Measurements from ENCODE around the gene FAM120A. TPM values are rescaled to one million over a fixed set of nuclear protein-coding genes. Genes with fewer than 3 reads are reported as not detected.
"Not testable (repeated sequence)": the region's sequence is repeated elsewhere in the genome, so short reads cannot be mapped to it uniquely, and the experiment has no call there.

Gene FAM120A
- total RNA-seq, 3 donors from 2014 or later, result 168 to 215 (median 209) TPM

DNA sequence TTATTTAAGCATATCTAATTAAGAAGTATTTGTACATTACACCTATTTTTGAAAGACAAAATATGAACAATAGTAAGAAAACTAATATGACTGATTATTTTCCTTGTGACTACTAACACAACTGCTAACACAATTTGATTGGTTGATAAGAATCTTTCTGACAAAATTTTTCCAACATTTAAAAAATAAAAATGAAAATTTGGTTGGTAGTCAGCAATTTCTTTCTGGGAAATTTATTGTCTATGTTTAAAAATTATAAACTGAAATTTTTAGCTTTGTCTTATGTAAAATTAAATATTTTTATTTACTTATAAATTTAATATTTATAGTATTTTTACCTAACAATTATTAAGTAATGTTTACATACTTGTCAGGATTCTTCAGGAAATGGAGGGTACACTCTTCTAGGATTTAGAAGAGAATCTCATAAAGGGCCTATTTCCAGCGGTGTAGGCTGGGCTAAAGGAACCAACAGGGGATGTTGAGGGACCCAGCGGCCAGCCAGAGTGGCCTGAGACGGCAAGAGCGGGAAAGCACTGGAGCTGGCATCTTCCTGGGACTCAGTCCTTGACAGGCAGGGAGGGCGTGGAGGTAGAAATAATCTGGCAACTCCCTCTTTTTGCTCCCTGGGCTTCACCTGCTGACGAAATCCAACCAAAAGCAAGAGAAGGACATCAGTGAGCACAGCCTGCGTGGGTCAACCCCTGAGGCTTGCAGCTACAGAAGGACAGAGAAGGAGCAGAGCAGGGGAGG, 14.7 kb upstream of the FAM120A start:
- no peaks in the 10 kb centered on the region for H3K36me3 ChIP-seq (ENCODE audit: low read depth)
- no peak for TF ChIP-seq CTCF (IDR thresholded peaks at IDR 0.05)
- intact Hi-C loops (cut with DNase I, micrococcal nuclease), result no loop called here
- H3K9me3 ChIP-seq, result no peaks in the 10 kb centered on the region
- no peak for DNase-seq
- no peak for ATAC-seq
- no peaks in the 10 kb centered on the region for H3K4me1 ChIP-seq (ENCODE audit: low read depth)
- no peak overlapping the region for H3K4me3 ChIP-seq

- no peaks in the 10 kb centered on the region for H3K4me1 ChIP-seq (ENCODE audit: low read depth)
- ATAC-seq (no peak), DNase-seq (no peak)
- H3K4me3 ChIP-seq, result no peak overlapping the region
- TF ChIP-seq CTCF (IDR thresholded peaks at IDR 0.05), result no peak
- intact Hi-C loops (cut with DNase I, micrococcal nuclease), result no loop called here
- no peaks in the 10 kb centered on the region for H3K36me3 ChIP-seq (ENCODE audit: low read depth)
- H3K9me3 ChIP-seq, result no peaks in the 10 kb centered on the region
Measured at GRCh38 chr9:93437996-93438395, 13.5 kb upstream of the FAM120A start.

GRCh38 chr9:93439301-93439700, 12.2 kb upstream of the FAM120A start:
- H3K4me1 ChIP-seq (ENCODE audit: low read depth); H3K9me3 ChIP-seq; H3K4me3 ChIP-seq; intact Hi-C loops (cut with DNase I, micrococcal nuclease); DNase-seq; H3K36me3 ChIP-seq (ENCODE audit: low read depth); ATAC-seq: not testable (repeated sequence)

DNA sequence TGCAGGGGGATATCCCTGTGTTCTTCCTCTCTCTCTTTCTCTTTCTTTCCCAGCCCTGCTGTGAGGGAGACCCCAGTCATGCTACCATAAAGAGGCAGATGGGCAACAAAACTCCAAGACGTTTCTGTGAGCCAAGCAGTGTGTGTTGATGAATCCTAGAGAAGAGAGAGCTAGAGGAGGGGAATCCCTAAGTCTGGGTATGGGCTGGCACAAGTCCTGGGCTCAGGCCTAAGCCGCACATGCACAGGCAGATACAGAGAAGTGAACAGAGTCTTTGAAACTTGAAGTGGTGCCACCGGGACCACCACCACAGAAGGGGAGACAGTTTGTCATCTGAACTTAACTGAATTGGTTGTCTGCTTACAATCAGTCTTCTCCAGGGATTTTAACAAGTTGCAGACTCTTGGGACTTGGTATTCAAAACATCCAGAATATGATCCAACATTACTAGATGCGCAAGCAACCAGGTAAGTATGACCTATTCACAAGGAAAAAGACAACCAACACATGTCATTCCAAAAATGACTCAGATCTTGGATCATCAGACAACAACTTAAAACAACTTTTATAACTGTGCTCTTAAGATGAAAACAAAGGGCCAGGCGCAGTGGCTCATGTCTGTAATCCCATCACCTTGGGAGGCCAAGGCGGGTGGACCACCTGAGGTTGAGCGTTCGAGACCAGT, 10.4 kb upstream of the FAM120A start:
- ATAC-seq, result no peak
- TF ChIP-seq CTCF (IDR thresholded peaks at IDR 0.05), result no peak
- Histone ChIP-seq H3K9me3 (no peaks in the 10 kb centered on the region), H3K4me1 (ENCODE audit: low read depth) (no peaks in the 10 kb centered on the region), H3K36me3 (ENCODE audit: low read depth) (no peaks in the 10 kb centered on the region), H3K4me3 (no peak overlapping the region)
- DNase-seq, result no peak
- intact Hi-C loops (cut with DNase I, micrococcal nuclease), result no loop called here

GRCh38 chr9:93446073-93446472, 5.4 kb upstream of the FAM120A start:
- no peak for TF ChIP-seq CTCF (IDR thresholded peaks at IDR 0.05)
- intact Hi-C loops (cut with DNase I, micrococcal nuclease), result no loop called here
- no peak for ATAC-seq

DNA sequence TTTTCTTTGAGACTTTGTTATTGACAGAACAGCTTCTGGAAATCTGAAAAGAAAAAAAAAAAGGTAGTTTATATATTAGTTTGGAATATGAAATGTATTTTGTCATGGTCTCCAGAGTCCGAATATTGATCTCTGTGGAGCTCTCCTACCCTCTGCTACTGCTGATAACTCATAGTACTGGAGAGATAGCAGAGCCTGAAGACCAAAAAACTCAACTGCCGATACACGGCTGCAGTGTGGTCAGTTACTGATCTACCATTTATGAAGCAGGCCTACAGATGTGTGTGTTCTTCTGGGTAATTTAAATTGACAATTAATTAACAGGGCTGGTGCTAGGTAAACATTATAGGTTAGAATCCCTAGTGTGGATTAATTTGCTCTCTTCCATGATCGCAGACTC, 3.8 kb upstream of the FAM120A start:
- no peak overlapping the region for H3K4me3 ChIP-seq
- intact Hi-C loops (cut with DNase I, micrococcal nuclease), result no loop called here
- H3K36me3 ChIP-seq (ENCODE audit: low read depth), result no peaks in the 10 kb centered on the region
- ATAC-seq (no peak), DNase-seq (no peak)
- H3K4me1 ChIP-seq (ENCODE audit: low read depth), result peaks cover 11% of the 10 kb centered on the region
- TF ChIP-seq CTCF (IDR thresholded peaks at IDR 0.05), result no peak
- no peaks in the 10 kb centered on the region for H3K9me3 ChIP-seq

More at GRCh38 chr9:93446073-93446472, 5.4 kb upstream of the FAM120A start:
- Histone ChIP-seq H3K9me3 (no peaks in the 10 kb centered on the region), H3K4me1 (ENCODE audit: low read depth) (peaks cover 11% of the 10 kb centered on the region), H3K4me3 (no peak overlapping the region), H3K36me3 (ENCODE audit: low read depth) (no peaks in the 10 kb centered on the region)
- DNase-seq, result no peak

Measured in mucosa of descending colon (tissue), 3 donors.